Left ventricle myocardium inferior (tissue), 1 donor: ENCODE results near the gene MPZL1. TPM values are rescaled to one million over a fixed set of nuclear protein-coding genes. Genes with fewer than 3 reads are reported as not detected.

Experiments
- DNase-seq: peaks from one replicate; pipeline ENCODE4 v3.0.0-alpha.2; 2020
- H3K27ac ChIP-seq: fragments of 200-600 bp; replicated peaks from 2 replicates; pipeline ENCODE4 v1.8.0; 2021
- H3K27me3 ChIP-seq: fragments of 200-600 bp; 2 replicates; pipeline ENCODE4 v1.8.0; 2021; ENCODE audit warnings: low read depth
- H3K36me3 ChIP-seq: fragments of 200-600 bp; 2 replicates; pipeline ENCODE4 v1.8.0; 2021
- H3K4me1 ChIP-seq: fragments of 200-600 bp; 2 replicates; pipeline ENCODE4 v1.8.0; 2021
- H3K4me3 ChIP-seq: fragments of 200-600 bp; 2 replicates; pipeline ENCODE4 v1.8.0; 2021; ENCODE audit warnings: mild to moderate bottlenecking, moderate library complexity
- H3K9me3 ChIP-seq: fragments of 200-600 bp; replicated peaks from 2 replicates; pipeline ENCODE4 v1.8.0; 2021
- CTCF ChIP-seq: fragments of 200-600 bp; IDR thresholded peaks from 2 replicates; pipeline ENCODE4 v1.8.0; 2021; ENCODE audit warnings: antibody characterized with exemption, mild to moderate bottlenecking, borderline replicate concordance
- intact Hi-C: fragments of 100-400 bp; cut with micrococcal nuclease; formaldehyde crosslinking; loops from one replicate; pipeline ENCODE4 v1.11.0; 2022
- total RNA-seq: library from RNA; stranded (reverse); fragmentation: NEBNext Ultra II Directional; extraction: Animal tissue kit (Norgen Biotek cat#: 25700); gene quantifications from one replicate; pipeline ENCODE4 v1.2.1, GENCODE V29; 2021
- donor health status: DM: no; HTN: yes; CAD: no; lungs with severe emphysema.

Gene MPZL1
- total RNA-seq, 1 donor from 2014 or later, result 28.9 TPM

GRCh38 chr1:167776616-167777268 is 55.0 kb downstream of the MPZL1 start:
- Histone ChIP-seq H3K27me3 (no peaks in the 10 kb centered on the region), H3K27ac (no peak overlapping the region), H3K4me1 (peaks cover 2% of the 10 kb centered on the region), H3K4me3 (no peak overlapping the region), H3K36me3 (peaks cover 62% of the 10 kb centered on the region), H3K9me3 (no peaks in the 10 kb centered on the region)
- DNase-seq, result no peak
- intact Hi-C loops, result no loop called here
- TF ChIP-seq CTCF, result no peak

- TF ChIP-seq CTCF, result no peak
- Histone ChIP-seq H3K9me3 (no peaks in the 10 kb centered on the region), H3K4me1 (peaks cover 2% of the 10 kb centered on the region), H3K27ac (no peak overlapping the region), H3K36me3 (peaks cover 58% of the 10 kb centered on the region), H3K4me3 (no peak overlapping the region), H3K27me3 (no peaks in the 10 kb centered on the region)
- DNase-seq, result no peak
- intact Hi-C loops, result no loop called here
Observed at GRCh38 chr1:167777269-167777650, 55.5 kb downstream of the MPZL1 start.

GRCh38 chr1:167781558-167781957 is 59.8 kb downstream of the MPZL1 start:
- H3K4me3 ChIP-seq, result no peak overlapping the region
- H3K4me1 ChIP-seq, result no peaks in the 10 kb centered on the region
- no peak for TF ChIP-seq CTCF
- no peaks in the 10 kb centered on the region for H3K27me3 ChIP-seq
- H3K36me3 ChIP-seq, result peaks cover 24% of the 10 kb centered on the region
- DNase-seq, result no peak
- no peaks in the 10 kb centered on the region for H3K9me3 ChIP-seq
- no peak overlapping the region for H3K27ac ChIP-seq
- intact Hi-C loops, result loop anchor here (10.0 kb wide), 1 partner anchor 57 kb away; the partner anchor contains the start of gene MPZL1

- TF ChIP-seq CTCF, result no peak
Observed at GRCh38 chr1:167782946-167783345, 61.2 kb downstream of the MPZL1 start.

DNA sequence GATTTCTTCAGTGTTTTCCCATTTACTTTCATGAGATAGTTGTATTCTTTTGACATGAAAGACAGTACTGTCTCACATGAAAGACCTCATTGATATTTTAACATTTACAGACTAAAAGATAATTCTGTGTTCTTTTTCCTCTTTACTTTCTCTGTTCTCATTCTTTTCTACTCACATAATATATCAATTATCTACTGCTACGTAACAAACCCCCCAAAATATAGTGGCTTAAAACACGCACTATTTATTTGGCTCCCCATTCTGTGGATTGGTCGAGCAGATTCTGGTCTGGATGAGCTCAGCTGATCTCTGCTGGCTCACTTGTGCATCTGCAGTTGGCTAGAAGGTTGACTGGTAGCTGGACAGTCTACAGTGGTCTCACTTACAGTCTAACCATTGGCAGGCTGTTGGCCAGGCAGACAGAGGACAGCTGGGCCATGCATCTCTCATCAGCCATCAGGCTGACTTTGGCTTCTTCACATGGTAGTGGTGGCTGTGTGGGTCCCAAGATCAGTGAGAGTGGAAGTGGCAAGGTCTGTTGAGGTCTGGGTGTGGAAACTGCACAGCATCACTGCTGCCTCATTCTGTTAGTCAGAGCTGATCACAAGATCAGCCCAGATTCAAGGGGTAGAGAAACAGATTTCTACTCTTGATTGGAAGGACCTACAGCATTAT is 63.2 kb downstream of the MPZL1 start:
- Histone ChIP-seq H3K27me3 (no peaks in the 10 kb centered on the region), H3K27ac (no peak overlapping the region), H3K4me3 (no peak overlapping the region), H3K9me3 (no peaks in the 10 kb centered on the region), H3K36me3 (peaks cover 30% of the 10 kb centered on the region), H3K4me1 (peaks cover 1% of the 10 kb centered on the region)
- no peak for DNase-seq
- intact Hi-C loops, result loop anchor here (10.0 kb wide), 1 partner anchor 60 kb away; the partner anchor contains the start of gene MPZL1
- no peak for TF ChIP-seq CTCF

More at GRCh38 chr1:167782946-167783345, 61.2 kb downstream of the MPZL1 start:
- no peak for DNase-seq
- H3K4me1 ChIP-seq, result no peaks in the 10 kb centered on the region
- no peak overlapping the region for H3K4me3 ChIP-seq
- no peaks in the 10 kb centered on the region for H3K9me3 ChIP-seq
- no peaks in the 10 kb centered on the region for H3K27me3 ChIP-seq
- intact Hi-C loops, result loop anchor here (10.0 kb wide), 1 partner anchor 58 kb away; the partner anchor contains the start of gene MPZL1
- peaks cover 24% of the 10 kb centered on the region for H3K36me3 ChIP-seq
- H3K27ac ChIP-seq, result no peak overlapping the region
